Measurements from ENCODE around the gene CEP131. TPM values are rescaled to one million over a fixed set of nuclear protein-coding genes. Genes with fewer than 3 reads are reported as not detected.

Gene CEP131
- total and polyA plus RNA-seq, 7 donors, result 1.8 to 11.6 (median 5.0) TPM

- Histone ChIP-seq H3K4me1 (peaks cover 0 to 22% (median 0%) of the 10 kb centered on the region in 4 donors), H3K4me3 (no peak overlapping the region), H3K36me3 (peaks cover 0 to 28% (median 0%) of the 10 kb centered on the region in 4 donors), H3K27ac (no peak overlapping the region), H3K27me3 (no peaks in the 10 kb centered on the region), H3K9me3 (no peaks in the 10 kb centered on the region)
- no peak for TF ChIP-seq POLR2AphosphoS5 (IDR thresholded peaks at IDR 0.05)
- TF ChIP-seq EP300 (IDR thresholded peaks at IDR 0.05), result no peak
- no peak for TF ChIP-seq CTCF (IDR thresholded peaks at IDR 0.05)
- TF ChIP-seq POLR2A (IDR thresholded peaks at IDR 0.05), result no peak
- DNase-seq, result no peak
- intact Hi-C loops (cut with DNase I), result loop anchor here (5.0 kb wide), 1 partner anchor 58 kb away; no protein-coding TSS in a partner anchor
- 96 to 97% methylated on average over 18 of the region's 18 CpGs for WGBS, 2 donors
These were observed 22.6 kb downstream of the CEP131 start for GRCh38 chr17:81200201-81200600.

- TF ChIP-seq POLR2A (IDR thresholded peaks at IDR 0.05) (no peak), EP300 (IDR thresholded peaks at IDR 0.05) (no peak), CTCF (IDR thresholded peaks at IDR 0.05) (no peak), POLR2AphosphoS5 (IDR thresholded peaks at IDR 0.05) (no peak)
- H3K27ac ChIP-seq, result no peak overlapping the region
- H3K9me3 ChIP-seq, result no peaks in the 10 kb centered on the region
- intact Hi-C loops (cut with DNase I), result no loop called here
- WGBS, 2 donors, result 92 to 96% methylated on average over 18 of the region's 18 CpGs
- DNase-seq, result no peak
- no peaks in the 10 kb centered on the region for H3K27me3 ChIP-seq
- no peak overlapping the region for H3K4me3 ChIP-seq
- peaks cover 0 to 28% (median 0%) of the 10 kb centered on the region in 4 donors for H3K4me1 ChIP-seq
- H3K36me3 ChIP-seq, result peaks cover 0 to 28% (median 0%) of the 10 kb centered on the region in 4 donors
These were observed 23.3 kb downstream of the CEP131 start for GRCh38 chr17:81199482-81199830.

GRCh38 chr17:81198826-81199481 lies 23.8 kb downstream of the CEP131 start:
- TF ChIP-seq CTCF (IDR thresholded peaks at IDR 0.05) (no peak), POLR2AphosphoS5 (IDR thresholded peaks at IDR 0.05) (no peak), EP300 (IDR thresholded peaks at IDR 0.05) (no peak), POLR2A (IDR thresholded peaks at IDR 0.05) (no peak)
- WGBS, 2 donors, result 93 to 94% methylated on average over 22 of the region's 22 CpGs
- Histone ChIP-seq H3K4me3 (no peak overlapping the region), H3K9me3 (no peaks in the 10 kb centered on the region), H3K27ac (no peak overlapping the region), H3K36me3 (peaks cover 0 to 28% (median 0%) of the 10 kb centered on the region in 4 donors), H3K4me1 (peaks cover 0 to 28% (median 0%) of the 10 kb centered on the region in 4 donors), H3K27me3 (no peaks in the 10 kb centered on the region)
- no peak for DNase-seq
- intact Hi-C loops (cut with DNase I), result no loop called here

GRCh38 chr17:81197831-81198490 lies 24.8 kb downstream of the CEP131 start:
- H3K4me1 ChIP-seq, result peaks cover 0 to 28% (median 0%) of the 10 kb centered on the region in 4 donors
- no peaks in the 10 kb centered on the region for H3K27me3 ChIP-seq
- no peak overlapping the region for H3K27ac ChIP-seq
- DNase-seq, result no peak
- H3K9me3 ChIP-seq, result no peaks in the 10 kb centered on the region
- H3K36me3 ChIP-seq, result peaks cover 0 to 20% (median 0%) of the 10 kb centered on the region in 4 donors
- H3K4me3 ChIP-seq, result no peak overlapping the region
- 90 to 96% methylated on average over 21 of the region's 21 CpGs for WGBS, 2 donors
- intact Hi-C loops (cut with DNase I), result no loop called here
- TF ChIP-seq POLR2A (IDR thresholded peaks at IDR 0.05) (no peak), POLR2AphosphoS5 (IDR thresholded peaks at IDR 0.05) (no peak), EP300 (IDR thresholded peaks at IDR 0.05) (no peak), CTCF (IDR thresholded peaks at IDR 0.05) (no peak)

Data from sigmoid colon (tissue), 7 donors.